GM12874 (cell line): ENCODE data around the gene TRAF6.

ENCODE experiments used
- TF ChIP-seq, protein P1 (sequence below): IDR thresholded peaks from 2 replicates; pipeline ENCODE4 v1.5.1; 2011; ENCODE audit warnings: low read depth, mild to moderate bottlenecking, control low read depth, low read length, moderate library complexity; ENCODE audit not compliant: insufficient read depth

Gene TRAF6

GRCh38 chr11:36454941-36455631, 55.0 kb downstream of the TRAF6 start:
- TF ChIP-seq, protein P1, sequence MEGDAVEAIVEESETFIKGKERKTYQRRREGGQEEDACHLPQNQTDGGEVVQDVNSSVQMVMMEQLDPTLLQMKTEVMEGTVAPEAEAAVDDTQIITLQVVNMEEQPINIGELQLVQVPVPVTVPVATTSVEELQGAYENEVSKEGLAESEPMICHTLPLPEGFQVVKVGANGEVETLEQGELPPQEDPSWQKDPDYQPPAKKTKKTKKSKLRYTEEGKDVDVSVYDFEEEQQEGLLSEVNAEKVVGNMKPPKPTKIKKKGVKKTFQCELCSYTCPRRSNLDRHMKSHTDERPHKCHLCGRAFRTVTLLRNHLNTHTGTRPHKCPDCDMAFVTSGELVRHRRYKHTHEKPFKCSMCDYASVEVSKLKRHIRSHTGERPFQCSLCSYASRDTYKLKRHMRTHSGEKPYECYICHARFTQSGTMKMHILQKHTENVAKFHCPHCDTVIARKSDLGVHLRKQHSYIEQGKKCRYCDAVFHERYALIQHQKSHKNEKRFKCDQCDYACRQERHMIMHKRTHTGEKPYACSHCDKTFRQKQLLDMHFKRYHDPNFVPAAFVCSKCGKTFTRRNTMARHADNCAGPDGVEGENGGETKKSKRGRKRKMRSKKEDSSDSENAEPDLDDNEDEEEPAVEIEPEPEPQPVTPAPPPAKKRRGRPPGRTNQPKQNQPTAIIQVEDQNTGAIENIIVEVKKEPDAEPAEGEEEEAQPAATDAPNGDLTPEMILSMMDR, result no peak

GRCh38 chr11:36454551-36454940, 55.5 kb downstream of the TRAF6 start:
- TF ChIP-seq, protein P1, result no peak

GRCh38 chr11:36453678-36454077, 56.4 kb downstream of the TRAF6 start:
- TF ChIP-seq, protein P1, result no peak

GRCh38 chr11:36452961-36453360, 57.1 kb downstream of the TRAF6 start:
- TF ChIP-seq, protein P1, result no peak

GRCh38 chr11:36452236-36452940, 57.7 kb downstream of the TRAF6 start:
- TF ChIP-seq, protein P1, result no peak

DNA sequence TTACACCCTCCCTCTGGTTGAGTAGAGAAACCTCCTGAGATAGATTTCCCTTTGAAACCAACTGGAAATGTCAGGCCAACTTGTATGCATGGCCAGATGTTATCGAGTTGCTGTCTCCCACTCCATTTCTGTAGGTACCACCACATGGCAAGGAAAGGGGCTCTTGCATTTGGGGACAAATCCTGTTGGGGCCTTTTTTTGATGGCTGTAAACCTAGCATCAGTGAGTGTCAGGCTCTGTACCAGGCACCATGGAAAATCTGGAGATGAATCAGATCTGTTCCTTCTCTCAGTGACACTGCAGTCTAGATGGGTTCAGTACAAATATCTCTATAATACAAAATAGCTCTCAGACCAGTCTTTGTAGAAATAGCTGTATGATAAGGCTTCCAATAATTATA, 58.4 kb downstream of the TRAF6 start:
- TF ChIP-seq, protein P1, result no peak

DNA sequence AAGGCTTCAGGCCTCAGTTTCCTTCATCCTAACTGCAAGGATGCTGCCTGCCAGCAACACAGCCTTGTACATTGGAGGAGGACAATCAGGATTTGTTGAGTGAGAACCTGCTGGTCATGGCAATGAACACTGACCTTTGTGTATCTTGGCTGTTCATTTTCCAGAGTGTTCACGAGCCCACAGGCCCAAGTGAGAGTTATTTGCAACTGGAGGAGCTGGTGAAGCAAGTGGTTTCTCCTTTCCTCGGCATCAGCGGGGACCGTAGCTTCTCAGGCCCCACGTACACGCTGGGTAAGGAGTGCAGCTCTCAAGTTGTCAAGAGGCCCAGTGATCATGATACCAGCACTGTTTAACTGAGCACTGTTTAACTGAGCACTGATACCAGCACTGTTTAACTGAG, 59.0 kb downstream of the TRAF6 start:
- TF ChIP-seq, protein P1, result no peak
